NOMO-1 treated with DMSO at 0.1 percent for 48 hours (cell line): ENCODE measurements around the gene AAGAB.

Source experiments
- DNase-seq: peaks from one replicate; lab custom pipeline; 2025; ENCODE audit not compliant: unreplicated experiment; lab: John Stamatoyannopoulos, UW

AAGAB gene

DNA sequence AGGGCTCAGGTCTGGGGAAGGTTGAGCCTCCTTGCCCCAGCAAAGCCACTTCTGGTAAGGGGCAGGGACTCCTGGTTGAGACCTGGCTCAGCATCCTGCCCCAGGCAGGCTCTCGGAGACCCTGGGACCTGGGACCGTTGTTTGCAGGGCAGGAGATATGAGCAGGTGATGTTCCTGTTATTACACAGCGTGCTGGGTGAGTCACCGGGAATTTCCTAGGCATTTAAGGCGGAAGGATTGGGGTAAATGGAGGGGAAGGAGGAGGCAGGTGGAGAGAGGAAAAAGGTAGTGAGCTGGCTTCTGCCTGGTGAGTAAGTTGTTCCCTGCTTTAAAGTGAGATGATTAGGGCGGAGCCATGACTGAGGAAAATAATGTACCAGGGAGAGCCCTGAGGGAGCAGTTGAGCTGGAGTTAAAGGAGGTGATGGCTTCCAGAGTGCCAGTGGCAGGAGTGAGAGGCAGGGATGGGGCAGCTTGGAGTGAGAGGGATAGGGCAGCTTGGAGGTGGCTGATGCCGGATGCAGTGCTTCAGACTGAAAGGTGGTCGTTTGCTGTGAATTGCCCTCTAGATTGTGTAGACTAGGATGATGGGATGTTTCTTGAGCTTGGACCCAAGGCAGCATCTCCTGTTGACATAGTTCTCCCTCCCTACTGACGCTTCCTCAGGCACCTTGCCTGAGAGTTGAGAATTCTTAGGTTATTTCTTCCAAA, 79.4 kb downstream of the AAGAB start:
- no peak for DNase-seq

DNA sequence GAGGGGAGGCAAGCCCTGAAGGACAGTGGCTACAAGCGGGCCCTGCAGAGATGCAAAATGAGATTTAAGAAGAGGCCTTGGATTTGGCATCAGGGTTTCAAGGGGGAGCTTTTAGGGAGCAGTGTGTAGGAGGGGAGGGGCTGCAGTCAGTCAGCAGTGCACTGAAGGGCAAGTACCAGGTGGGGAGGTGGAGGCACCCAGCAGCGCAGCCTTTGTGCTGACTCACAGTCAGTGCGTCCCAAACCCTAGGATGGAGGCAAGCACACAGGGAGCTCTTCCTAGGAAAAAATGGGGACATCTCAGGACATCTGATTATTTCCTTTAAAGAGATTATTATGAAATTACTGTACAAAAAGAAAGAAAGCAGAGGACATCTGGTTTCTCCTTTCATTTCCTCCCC, 80.0 kb downstream of the AAGAB start:
- DNase-seq, result no peak

DNA sequence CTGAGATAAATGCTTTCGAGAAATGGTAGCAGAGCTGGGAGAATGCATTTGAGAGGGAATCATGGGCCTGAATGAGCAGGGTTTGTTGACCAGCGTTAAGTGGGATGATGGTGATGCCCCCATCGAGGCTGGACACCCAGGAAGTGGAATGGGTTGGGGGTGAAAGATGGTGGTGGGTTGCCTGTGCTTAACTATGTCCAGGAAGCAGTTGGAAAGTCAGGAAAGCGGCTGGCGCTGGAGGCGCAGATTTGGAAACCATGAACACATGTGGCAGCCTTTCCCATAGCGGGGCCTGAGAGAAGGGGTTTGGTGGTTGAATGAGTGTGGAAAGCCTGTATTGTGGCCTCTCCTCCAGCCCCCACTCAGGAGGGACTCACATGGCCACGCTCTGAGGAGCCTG, 80.7 kb downstream of the AAGAB start:
- DNase-seq, result no peak

DNA sequence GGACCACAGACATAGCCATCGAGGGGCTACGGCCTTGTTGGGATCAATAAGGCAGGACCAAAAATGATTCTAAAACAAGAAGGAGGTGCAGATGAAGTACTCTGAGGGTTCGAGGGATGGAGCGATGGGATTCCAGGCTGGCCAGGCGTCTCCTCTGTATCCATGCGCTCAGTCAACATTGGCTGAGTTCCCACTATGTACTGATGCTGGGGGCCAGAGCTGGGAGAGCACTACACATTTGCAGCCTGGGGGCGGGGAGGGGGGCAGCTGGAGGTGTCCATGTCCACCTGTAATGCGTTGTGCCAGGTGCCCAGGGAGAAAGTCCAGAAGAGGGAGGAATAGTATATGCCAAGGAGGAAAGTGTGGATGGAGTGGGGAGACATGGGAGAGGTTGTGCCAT, 81.5 kb downstream of the AAGAB start:
- no peak for DNase-seq

DNA sequence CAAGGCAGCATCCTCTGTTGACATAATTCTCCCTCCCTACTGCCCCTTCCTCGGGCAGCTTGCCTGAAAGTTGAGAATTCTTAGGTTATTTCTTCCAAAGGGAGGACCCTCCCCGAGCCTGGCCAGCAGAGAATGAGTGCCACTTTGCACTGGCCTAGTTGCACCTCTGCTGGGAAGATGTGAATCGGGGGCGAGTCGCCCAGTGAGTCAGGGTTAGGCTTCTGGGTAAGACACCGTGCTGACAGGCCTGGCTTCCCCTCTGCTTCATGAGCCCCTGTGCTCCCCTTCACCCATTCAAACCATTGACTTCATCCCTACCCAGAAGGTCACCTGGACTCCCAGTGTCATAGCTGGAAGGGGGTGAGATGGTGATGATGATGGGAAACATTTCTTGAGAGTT, 82.3 kb downstream of the AAGAB start:
- no peak for DNase-seq

DNA sequence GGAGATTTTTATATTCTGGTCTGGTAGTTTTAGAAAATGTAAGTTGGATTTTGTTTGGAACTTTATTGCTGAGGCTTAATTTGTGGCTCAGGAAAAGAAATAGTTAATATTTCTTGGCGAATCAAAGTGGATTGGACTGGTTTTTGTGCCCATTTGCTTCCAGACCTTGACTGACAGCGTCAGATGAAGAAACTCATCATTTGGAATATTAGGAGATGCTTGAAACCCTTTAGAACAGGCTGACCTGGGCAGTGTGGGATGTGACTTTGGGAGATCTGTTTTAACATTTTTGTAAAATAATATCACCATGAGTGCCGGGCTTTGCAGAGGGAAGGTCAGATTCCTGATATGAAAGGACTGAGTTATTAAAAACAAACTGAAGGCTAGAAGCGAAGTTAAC, 83.0 kb downstream of the AAGAB start:
- DNase-seq, result no peak

DNA sequence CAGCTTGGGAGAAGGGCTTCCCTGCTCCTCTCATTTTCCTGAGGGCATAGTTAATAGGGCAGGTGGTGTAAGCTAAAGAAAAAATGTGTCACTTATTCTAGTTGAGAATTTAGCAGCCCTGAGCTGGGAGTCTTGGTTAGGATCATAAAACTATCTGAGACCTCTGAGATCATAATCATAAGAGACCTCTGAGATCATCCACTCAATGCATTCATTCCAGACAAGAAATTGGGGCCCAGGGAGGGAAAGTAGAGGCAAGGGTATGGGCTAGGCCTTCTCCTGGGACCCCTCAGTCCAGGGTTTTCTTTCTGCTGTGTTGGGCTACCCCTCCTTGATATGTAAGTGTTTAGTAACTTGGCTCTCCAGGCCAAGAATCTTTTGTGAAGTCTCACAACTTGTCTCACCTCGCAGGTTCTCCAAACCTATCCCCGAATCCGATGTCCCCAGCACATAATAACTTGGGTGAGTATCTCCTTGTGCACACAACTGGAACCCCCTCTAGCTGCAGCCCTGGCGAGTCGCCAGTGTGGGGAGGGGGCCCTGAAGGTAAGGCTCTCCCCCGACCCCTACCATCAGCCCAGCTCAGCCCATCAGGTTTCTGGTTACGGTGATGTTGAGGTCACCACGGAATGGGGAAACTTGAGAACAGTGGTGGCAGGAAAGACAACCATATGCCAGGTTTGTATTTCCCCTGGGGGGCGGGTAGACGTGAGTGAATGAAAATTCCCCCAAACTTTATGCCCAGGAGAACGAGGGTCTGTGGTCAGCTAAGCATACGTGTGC, 84.1 kb downstream of the AAGAB start:
- DNase-seq, result no peak

DNA sequence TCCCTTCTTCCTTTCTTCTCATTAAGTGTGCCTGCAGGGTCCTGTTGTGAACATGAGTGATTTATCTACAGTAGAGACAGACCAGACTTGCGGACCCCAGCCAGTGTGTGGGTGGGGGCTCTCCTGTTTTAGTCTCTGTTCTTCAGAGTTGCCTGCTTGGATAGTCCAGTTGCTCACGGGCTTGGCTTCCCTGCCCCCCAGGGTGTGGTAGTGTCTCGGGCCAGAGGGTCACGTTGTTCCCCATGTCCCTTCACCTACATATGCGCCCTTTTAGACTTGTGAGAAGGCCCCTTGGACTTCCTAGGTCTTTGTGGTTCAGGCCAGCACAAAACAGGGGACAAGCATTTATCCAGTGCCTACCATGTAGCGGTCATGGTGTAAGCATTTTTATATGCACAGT, 85.8 kb downstream of the AAGAB start:
- DNase-seq, result no peak

DNA sequence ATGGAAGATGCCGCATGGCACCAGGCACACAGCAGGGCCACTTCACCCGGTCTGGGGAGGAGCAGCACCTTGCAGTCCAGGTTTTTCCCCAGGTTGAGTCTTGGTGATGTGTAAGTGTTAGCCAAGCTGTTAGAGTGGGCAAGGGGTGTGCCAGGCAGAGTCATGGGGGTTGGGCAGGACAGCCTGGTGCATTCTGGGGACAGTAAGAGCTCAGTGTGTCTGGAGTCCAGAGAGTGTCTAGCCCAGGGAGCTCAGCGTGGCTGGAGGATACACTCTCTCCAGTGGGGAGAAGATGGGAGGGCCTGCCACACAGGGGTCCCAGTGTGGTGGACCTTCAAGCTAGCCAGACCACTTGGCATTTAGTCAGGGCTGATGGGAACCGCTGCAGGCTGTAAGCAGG, 87.4 kb downstream of the AAGAB start:
- no peak for DNase-seq

DNA sequence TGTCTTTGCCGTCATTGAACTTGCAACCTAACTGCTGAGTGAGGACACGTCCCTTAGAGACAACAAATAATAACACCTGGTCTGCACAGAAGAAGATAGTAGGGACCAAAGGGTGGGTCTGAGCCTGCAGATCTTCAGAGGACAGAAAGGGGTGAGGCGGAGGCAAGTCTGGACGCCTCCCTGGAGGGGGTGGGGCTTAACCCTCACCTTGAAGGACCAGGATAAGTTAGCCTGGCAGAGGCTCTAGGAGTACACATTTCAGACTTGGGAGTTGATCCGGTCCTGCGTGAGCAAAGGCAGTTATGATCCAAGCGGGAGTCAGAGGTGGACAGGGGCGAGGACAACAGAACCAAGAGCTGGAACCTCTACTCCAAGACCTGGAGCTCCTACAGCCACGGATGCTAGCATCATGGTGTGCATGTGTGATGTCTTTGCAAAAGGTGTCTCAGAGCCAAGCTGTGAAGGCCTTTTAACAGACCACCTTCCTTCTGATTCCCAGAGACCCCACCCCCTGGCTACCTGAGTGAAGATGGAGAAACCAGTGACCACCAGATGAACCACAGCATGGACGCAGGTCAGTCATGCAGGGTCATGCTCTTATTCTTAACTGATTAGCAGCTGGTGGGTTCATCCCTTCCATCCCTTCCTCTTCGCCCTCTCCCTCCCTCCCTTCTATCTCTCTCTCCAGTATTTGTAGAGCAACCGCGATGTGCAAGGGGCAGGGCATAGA, 88.0 kb downstream of the AAGAB start:
- DNase-seq, result no peak

DNA sequence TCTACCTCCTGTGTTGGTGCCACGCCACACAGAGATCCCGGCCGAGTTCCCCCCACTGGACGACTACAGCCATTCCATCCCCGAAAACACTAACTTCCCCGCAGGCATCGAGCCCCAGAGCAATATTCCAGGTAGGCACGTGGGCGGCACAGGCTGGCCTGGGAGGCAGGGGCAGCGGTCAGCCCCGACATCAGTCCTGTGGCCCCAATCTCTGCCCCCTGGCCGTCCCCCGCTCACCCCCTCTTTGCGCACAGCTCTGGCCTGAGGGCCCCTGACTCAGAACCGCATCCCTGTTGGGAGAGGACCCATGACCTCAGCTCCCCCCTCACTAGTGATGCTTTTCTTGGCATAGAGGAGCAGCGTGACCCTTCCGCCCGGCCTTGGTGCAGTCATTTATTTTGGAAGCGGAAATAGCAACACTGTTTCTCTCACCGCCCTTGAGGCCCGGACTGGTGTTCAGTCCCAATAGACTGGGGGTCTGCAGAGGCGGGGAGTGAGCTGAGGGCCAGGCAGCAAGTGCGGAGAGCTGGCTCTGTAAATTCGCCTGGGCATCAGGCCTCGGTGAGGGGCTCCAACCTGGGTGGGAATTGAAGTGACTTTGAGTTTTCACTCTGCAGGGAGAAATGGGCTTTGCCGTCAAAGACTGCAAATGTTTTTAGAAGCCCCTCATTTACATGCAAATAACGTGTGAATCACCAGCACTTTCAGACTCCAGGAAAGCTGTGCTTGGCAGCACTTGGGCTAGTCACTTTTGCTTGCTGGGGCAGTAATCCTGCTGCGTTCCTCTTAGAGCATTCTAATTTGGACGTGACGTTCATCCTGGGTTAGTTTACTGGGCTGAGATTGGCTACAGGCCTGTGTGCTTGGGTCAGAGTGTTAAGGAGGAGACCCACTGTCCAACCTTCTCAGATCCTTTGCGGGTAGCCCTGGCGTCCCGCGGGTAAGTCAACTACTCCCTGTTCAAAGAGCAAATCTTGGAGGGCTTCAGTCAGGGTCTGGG, 88.9 kb downstream of the AAGAB start:
- no peak for DNase-seq

DNA sequence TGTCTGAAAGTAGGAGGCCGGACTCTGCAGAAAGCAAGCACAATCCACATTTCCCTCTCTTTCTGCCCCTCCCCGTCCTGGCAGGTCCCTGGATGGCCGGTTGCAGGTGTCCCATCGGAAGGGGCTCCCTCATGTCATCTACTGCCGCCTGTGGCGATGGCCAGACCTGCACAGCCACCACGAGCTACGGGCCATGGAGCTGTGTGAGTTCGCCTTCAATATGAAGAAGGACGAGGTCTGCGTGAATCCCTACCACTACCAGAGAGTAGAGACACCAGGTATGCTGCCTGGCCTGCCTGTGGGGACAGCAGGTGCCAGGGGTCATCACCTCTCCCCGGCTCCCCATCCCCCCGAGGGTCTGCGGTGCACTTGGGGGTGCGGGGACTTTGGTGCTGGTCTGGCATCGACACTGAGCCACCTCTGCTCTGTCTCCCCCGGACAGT, 89.6 kb downstream of the AAGAB start:
- DNase-seq, result no peak

DNA sequence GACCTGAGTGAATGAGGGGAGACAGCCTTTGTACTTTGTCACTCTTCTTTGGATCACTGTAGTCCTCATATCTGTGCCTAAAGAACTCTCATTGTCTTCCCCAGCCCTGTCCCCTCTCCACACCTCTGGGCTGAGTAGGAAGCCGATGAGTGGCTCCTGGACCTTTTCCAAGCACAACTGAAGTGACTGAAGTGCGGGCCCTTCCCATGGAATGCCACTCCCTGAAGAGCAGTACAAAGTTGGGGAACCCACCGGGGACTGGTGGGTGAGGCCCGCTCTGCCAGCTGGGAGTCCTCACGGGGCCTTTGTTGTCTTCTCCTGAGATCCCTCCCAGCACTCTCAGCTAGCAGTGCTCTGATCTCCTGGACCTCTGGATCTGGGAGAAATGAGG, 90.1 kb downstream of the AAGAB start:
- DNase-seq, result no peak

DNA sequence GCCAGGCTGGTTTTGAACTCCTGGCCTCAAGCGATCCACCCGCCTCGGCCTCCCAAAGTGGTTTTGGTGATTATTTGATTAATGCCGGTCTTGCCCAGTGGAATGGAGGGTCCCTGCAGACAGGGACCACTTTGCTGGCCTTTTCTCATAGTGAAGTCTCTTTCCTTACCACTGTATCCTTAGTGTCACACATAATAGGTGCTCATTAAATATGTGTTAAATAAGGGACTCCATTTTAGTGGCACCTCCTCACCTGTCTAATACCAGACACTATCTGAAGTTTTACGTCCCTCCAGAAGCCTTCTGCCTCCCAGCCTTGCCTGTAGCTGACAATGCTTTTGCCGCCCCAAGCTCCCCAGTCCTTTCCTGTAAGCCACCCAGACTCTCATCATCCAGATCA, 91.3 kb downstream of the AAGAB start:
- DNase-seq, result no peak

DNA sequence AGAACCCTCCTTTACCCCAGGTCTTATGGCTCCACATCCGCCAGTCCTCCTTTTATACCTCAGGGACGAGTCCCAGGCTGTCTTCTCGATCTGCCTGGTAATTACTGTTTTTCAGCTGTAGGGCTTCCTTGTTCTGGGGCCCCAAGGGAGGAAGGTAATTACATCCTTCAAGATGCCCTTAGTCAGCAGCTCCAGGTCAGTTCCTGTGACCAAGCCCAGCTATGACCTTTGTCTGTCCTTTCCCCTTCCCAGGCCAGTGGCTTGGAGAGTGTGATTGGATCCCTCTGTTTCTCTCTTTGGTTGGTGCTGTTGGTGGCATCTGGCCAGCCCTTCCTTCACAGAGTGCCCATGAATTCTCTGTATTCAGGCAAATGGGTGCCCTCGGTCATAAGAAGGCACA, 92.6 kb downstream of the AAGAB start:
- peak; percentile 51 for DNase-seq

DNA sequence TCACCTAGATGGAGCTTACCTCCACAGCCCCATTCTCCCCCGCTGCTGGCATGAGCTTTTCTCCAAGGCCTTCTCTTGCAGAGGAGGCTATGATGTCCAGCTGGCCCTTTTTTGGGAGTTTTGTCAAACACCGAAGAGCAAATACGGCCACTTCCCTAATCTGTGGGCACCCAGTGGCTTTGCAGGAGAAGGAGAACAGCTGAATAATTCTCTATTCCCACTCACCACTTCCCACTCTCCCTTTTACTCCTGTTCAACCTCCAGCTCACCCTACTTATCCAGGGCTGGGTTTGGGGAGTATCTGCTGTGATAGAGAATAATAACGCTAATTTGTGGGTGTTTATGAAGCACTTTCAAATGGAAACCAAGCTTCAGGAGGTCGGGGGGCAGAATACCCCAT, 93.0 kb downstream of the AAGAB start:
- DNase-seq, result peak; percentile 37

DNA sequence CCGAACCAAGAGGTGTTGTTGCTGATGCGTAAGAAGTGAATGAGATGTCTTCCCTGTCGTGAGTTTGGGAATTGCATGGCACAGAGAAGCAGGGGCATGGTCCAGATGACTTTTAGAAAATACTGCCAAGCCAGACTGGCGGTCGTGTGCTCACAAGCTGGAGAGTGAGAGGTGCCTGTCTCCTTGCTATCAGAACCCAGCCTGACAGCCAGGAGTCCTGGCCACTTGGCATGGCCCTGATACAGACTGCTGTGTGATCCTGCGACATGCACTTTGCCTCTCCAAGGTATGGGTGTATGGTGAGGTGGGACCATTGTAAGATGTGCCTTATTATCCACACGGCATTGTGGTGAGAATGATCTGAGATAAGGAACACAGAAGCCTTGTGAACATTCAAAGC, 96.1 kb downstream of the AAGAB start:
- DNase-seq, result no peak

DNA sequence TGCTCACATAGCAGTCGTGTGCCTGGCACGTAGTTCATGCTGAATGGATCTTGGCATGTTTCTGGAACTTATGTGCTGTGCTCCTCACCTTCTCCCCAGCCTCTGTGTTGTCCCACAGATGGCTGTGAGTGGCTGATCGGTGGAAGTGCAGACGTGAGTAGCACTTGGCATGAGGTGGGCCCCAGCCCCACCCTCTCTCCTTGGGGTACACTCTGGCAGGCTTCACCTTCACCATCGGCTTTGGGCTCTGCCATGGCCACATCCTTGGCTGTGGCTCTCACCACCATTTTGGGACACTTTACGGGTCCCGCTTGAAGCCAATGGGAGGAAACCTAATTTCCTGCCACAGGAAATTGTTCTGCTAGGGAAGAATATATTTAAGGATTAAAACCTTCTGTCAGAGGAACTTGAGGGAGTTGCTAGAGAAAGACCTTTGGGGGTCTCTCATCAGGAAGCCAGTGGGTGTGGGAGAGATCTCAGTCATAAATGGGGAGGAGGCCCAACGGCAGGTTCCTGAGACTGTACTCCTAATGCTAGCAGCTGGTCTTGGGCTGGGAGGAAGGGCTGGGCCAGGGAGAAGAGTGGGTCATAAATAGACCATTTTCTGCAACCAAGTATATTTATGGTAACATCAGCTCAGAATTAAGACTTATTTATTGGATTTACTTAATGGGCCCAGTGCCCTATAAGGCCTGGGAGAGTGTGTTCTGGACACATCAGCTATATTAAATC, 96.8 kb downstream of the AAGAB start:
- DNase-seq, result no peak

DNA sequence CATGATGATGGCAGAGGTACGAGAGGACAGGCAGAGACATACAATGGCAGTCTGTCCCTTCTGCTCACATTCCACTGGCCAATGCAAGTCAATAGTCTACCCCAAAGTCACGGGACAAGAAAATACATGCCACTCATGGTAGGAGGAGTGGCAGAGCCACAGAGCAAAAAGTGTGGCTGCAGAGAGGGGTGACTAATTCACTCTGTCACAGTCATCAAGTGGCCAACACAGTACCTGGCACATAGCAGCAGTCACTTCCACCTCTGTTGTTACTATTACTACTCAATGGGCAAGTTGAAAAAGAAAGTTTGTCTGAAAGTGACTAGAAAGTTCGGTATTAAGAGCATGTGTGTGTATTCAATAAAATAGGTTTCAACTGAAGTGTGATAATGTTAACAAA, 97.6 kb downstream of the AAGAB start:
- DNase-seq, result no peak

DNA sequence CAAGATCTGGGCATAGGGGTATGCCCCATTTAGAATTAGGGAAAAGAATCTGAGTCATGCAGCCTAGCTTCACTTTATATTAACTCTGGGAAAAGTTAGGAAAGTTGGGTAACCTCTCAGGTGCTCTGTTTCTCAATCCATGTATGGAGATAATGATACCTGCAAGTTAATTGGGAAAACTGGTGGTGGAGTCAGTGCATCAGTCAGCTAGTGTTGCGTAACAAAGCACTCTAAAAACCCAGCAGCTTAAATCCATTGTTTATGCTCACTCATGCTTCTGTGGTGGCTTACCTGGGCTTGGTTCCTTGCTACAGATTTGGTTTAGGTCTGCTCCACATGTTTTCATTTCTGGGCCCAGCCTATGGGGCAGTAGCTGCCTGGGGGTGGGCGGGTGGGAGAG, 98.0 kb downstream of the AAGAB start:
- no peak for DNase-seq
